Activated CD4-positive, alpha-beta T cell treated with anti-CD3 and anti-CD28 coated beads for 1 hour (primary cell): ENCODE data around the gene PIK3R4.

ENCODE experiments used
- DNase-seq: peaks from one replicate; pipeline ENCODE4 v3.0.0-alpha.2; 2020

PIK3R4 gene

GRCh38 chr3:130687327-130687726 is 59.3 kb downstream of the PIK3R4 start:
- DNase-seq: no peak

- DNase-seq: no peak
Measured at GRCh38 chr3:130686833-130687232, 59.8 kb downstream of the PIK3R4 start.

- DNase-seq: no peak
Measured at GRCh38 chr3:130682131-130682530, 64.5 kb downstream of the PIK3R4 start.

GRCh38 chr3:130679218-130679617 is 67.4 kb downstream of the PIK3R4 start:
- DNase-seq: no peak

GRCh38 chr3:130677343-130677742 is 69.3 kb downstream of the PIK3R4 start:
- DNase-seq: no peak

- DNase-seq: no peak
Measured at GRCh38 chr3:130671545-130672312, 74.9 kb downstream of the PIK3R4 start.

- no peak for DNase-seq
Measured at GRCh38 chr3:130669740-130670139, 76.9 kb downstream of the PIK3R4 start.

GRCh38 chr3:130663092-130663491 is 83.5 kb downstream of the PIK3R4 start:
- DNase-seq: no peak

GRCh38 chr3:130662501-130662996 is 84.1 kb downstream of the PIK3R4 start:
- DNase-seq: no peak

GRCh38 chr3:130661140-130661891 is 85.3 kb downstream of the PIK3R4 start:
- no peak for DNase-seq

- no peak for DNase-seq
Measured at GRCh38 chr3:130659911-130660310, 86.7 kb downstream of the PIK3R4 start.

- DNase-seq: no peak
Measured at GRCh38 chr3:130658678-130659077, 88.0 kb downstream of the PIK3R4 start.

- no peak for DNase-seq
Measured at GRCh38 chr3:130656627-130657026, 90.0 kb downstream of the PIK3R4 start.

GRCh38 chr3:130654921-130655320 is 91.7 kb downstream of the PIK3R4 start:
- no peak for DNase-seq

- DNase-seq: no peak
Measured at GRCh38 chr3:130654091-130654490, 92.5 kb downstream of the PIK3R4 start.

- no peak for DNase-seq
Measured at GRCh38 chr3:130649061-130649654, 97.5 kb downstream of the PIK3R4 start.

- no peak for DNase-seq
Measured at GRCh38 chr3:130648293-130648692, 98.3 kb downstream of the PIK3R4 start.

GRCh38 chr3:130645261-130645660 is 101.4 kb downstream of the PIK3R4 start:
- no peak for DNase-seq

GRCh38 chr3:130644628-130645253 is 101.9 kb downstream of the PIK3R4 start:
- no peak for DNase-seq

GRCh38 chr3:130640027-130640426 is 106.6 kb downstream of the PIK3R4 start:
- DNase-seq: no peak

- no peak for DNase-seq
Measured at GRCh38 chr3:130636480-130637234, 110.0 kb downstream of the PIK3R4 start.

GRCh38 chr3:130635978-130636377 is 110.7 kb downstream of the PIK3R4 start:
- no peak for DNase-seq

- DNase-seq: no peak
Measured at GRCh38 chr3:130635285-130635684, 111.3 kb downstream of the PIK3R4 start.
